Kidney tubule cell (primary cell): ENCODE data around the gene CASP8.

Experiments used
- DNase-seq: peaks from one replicate; pipeline ENCODE4 v3.0.0-alpha.2; 2018; ENCODE audit warnings: low spot score

CASP8 gene

GRCh38 chr2:201242571-201243277 is 17.6 kb upstream of the CASP8 start:
- DNase-seq = no peak

- no peak for DNase-seq
Measured at GRCh38 chr2:201244829-201245228, 15.5 kb upstream of the CASP8 start.

- DNase-seq = no peak
Measured at GRCh38 chr2:201246280-201246679, 14.1 kb upstream of the CASP8 start.

GRCh38 chr2:201248288-201248844 is 12.0 kb upstream of the CASP8 start:
- no peak for DNase-seq

GRCh38 chr2:201249889-201250288 is 10.4 kb upstream of the CASP8 start:
- no peak for DNase-seq

GRCh38 chr2:201250741-201251140 is 9.6 kb upstream of the CASP8 start:
- DNase-seq = no peak

GRCh38 chr2:201254081-201254730 is 6.1 kb upstream of the CASP8 start:
- DNase-seq = peak; percentile 35

GRCh38 chr2:201255408-201256033 is 4.8 kb upstream of the CASP8 start:
- DNase-seq = no peak

GRCh38 chr2:201256082-201256481 is 4.3 kb upstream of the CASP8 start:
- DNase-seq = no peak

- DNase-seq = no peak
Measured at GRCh38 chr2:201257381-201257955, 2.9 kb upstream of the CASP8 start.

GRCh38 chr2:201257956-201258665 is 2.2 kb upstream of the CASP8 start:
- DNase-seq = peak; percentile 96

- DNase-seq = peak; percentile 41
Measured at GRCh38 chr2:201258666-201259615, 1.4 kb upstream of the CASP8 start.

GRCh38 chr2:201261471-201261870 is 1.1 kb downstream of the CASP8 start:
- DNase-seq = no peak

- DNase-seq = no peak
Measured at GRCh38 chr2:201261906-201262305, 1.6 kb downstream of the CASP8 start.

GRCh38 chr2:201262718-201263117 is 2.4 kb downstream of the CASP8 start:
- DNase-seq = no peak

GRCh38 chr2:201263779-201264178 is 3.4 kb downstream of the CASP8 start:
- DNase-seq = no peak

GRCh38 chr2:201264472-201265173 is 4.3 kb downstream of the CASP8 start:
- no peak for DNase-seq

- no peak for DNase-seq
Measured at GRCh38 chr2:201266629-201267028, 6.3 kb downstream of the CASP8 start.

GRCh38 chr2:201267278-201268030 is 7.1 kb downstream of the CASP8 start:
- DNase-seq = no peak
